Tongue (tissue), 2 donors: ENCODE results near the gene ABHD15. TPM values are rescaled to one million over a fixed set of nuclear protein-coding genes. Genes with fewer than 3 reads are reported as not detected.

Experiments
- DNase-seq: peaks from one replicate; pipeline ENCODE4 v3.0.0-alpha.2; 2015
- total RNA-seq: library from RNA; depleted of rRNA; stranded (reverse); fragments of >200 nt; gene quantifications from one replicate; pipeline ENCODE4 v1.2.3, GENCODE V29; 2014

The ABHD15 gene
- total RNA-seq, 1 donor from 2014 or later, result 4.5 TPM

DNA sequence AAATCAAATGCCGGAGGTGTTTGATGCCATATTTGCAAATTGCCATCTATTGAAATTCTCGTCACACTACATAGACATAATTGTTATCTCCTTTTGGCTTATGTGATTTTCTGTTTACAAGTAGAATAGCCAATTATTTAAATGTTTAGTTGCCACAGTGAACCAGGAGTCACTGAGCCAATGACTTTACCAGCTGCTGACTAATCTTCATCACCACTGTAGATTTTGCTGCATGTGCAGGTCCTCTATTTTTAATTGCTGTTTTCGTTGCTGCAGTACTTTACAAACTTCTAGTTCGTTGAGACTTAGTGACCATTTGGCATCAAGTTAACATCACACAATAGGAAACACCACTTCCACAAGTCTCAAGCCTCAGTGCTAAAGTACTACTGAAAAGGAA lies 22.8 kb downstream of the ABHD15 start:
- DNase-seq, result no peak

GRCh38 chr17:29533976-29534375 lies 32.9 kb downstream of the ABHD15 start:
- DNase-seq, result no peak

GRCh38 chr17:29526322-29526721 lies 40.5 kb downstream of the ABHD15 start:
- DNase-seq, result no peak

GRCh38 chr17:29524692-29525091 lies 42.1 kb downstream of the ABHD15 start:
- DNase-seq, result no peak

- DNase-seq, result no peak
Observed at GRCh38 chr17:29518359-29518758, 48.5 kb downstream of the ABHD15 start.

DNA sequence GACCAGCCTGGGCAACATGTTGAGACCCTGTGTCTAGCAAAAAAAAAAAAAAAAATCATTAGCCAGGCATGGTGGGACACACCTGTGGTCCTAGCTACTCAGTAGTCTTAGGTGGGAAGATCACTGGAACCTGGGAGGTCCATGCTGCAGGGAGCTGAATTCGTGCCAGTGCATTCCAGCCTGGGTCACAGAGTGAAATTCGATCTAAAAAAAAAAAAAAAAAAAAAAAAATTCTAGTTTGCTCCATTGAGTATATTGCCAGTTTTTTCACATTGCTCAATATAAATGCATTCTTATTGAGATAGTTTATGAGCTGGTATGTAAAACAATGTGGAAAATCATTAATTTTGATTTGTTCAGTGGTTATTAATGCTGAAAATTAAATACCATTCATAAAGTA lies 52.0 kb downstream of the ABHD15 start:
- DNase-seq, result no peak

- DNase-seq, result no peak
Observed at GRCh38 chr17:29510953-29511352, 55.9 kb downstream of the ABHD15 start.

Other genes with a start within 250 kb of the ABHD15 start
- 63.6 TPM for gene TAOK1, start 176.7 kb downstream of the ABHD15 start, total RNA-seq
- gene TP53I13, start 1.7 kb upstream of the ABHD15 start, total RNA-seq, result 54.5 TPM
- 19.3 TPM for gene GIT1, start 22.6 kb upstream of the ABHD15 start, total RNA-seq
- 13.8 TPM for gene ANKRD13B, start 26.1 kb upstream of the ABHD15 start, total RNA-seq
- 62.7 TPM for gene CORO6, start 55.9 kb upstream of the ABHD15 start, total RNA-seq